ENCODE measurements around the gene ZNF438. TPM values are rescaled to one million over a fixed set of nuclear protein-coding genes. Genes with fewer than 3 reads are reported as not detected.

Gene ZNF438
- total and polyA plus RNA-seq, 2 of the 8 experiments (the other 6 are each of a cell fraction or from before 2014, with no cell fraction given), result 0.95 to 1.7 TPM

DNA sequence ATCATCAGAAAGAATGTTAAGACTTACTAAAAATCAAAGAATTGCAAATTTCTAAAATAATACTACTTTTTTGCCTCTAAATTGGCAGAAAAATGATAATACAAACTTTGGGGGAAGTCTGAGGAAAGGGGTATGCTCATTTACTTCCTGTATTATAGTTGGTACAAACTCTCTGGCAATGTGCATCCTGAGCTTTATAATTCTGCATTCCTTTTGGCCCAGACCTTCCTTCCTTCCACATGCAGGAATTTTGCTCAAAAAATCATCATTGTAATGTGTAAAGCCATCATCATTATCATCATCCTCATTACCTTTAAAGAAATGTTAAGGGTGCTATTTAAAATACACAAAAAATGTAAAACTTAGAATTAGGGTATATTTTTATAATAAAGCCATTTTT is 148.5 kb downstream of the ZNF438 start:
- no peaks in the 10 kb centered on the region for H3K9me3 ChIP-seq (ENCODE audit: insufficient read depth in 2 of 2, low read depth in 1 of 2, low read length in 1 of 2)
- H4K5ac ChIP-seq (ENCODE audit: insufficient read length, low read depth, low read length), result no peak overlapping the region
- no peak overlapping the region for H2BK20ac ChIP-seq (ENCODE audit: low read length)
- no peaks in the 10 kb centered on the region for H3K23me2 ChIP-seq (ENCODE audit: low read depth, low read length)
- no peak overlapping the region for H2AFZ ChIP-seq (ENCODE audit: low read length)
- no peak for DNase-seq (ENCODE audit: low read depth in 1 of 2, low spot score in 2 of 2)
- ChIA-PET CTCF (ENCODE audit: partially characterized antibody) (no interaction called here), POLR2A (ENCODE audit: partially characterized antibody) (no interaction called here)
- peaks cover 0 to 4% (median under 1%) of the 10 kb centered on the region in 4 experiments; a peak in 1 of 7 replicates for H3K4me1 ChIP-seq (replicated peaks in 1 of 4; ENCODE audit: control insufficient read depth in 3 of 4, insufficient read depth in 4 of 4, low read length in 3 of 4)
- H4K91ac ChIP-seq (replicated peaks; ENCODE audit: insufficient read length, low read length), result no peak overlapping the region
- H2BK120ac ChIP-seq (replicated peaks; ENCODE audit: low read depth, low read length), result no peak overlapping the region
- FAIRE-seq, result no peak
- no peaks in the 10 kb centered on the region for H3K27me3 ChIP-seq (replicated peaks in 1 of 4; ENCODE audit: control insufficient read depth in 3 of 4, extremely low read depth in 1 of 4, insufficient read depth in 3 of 4, low read length in 3 of 4)
- H2BK12ac ChIP-seq (ENCODE audit: low read depth, low read length), result no peak overlapping the region
- no peak overlapping the region for H3K14ac ChIP-seq (ENCODE audit: insufficient read length)
- H2AK5ac ChIP-seq (ENCODE audit: low read depth, low read length), result no peak overlapping the region
- no peaks in the 10 kb centered on the region for H4K20me1 ChIP-seq (replicated peaks in 1 of 2; ENCODE audit: control insufficient read depth in 1 of 2, insufficient read depth in 2 of 2, low read length in 2 of 2)
- no peak overlapping the region for H3K9ac ChIP-seq (replicated peaks in 1 of 4; ENCODE audit: extremely low read depth in 1 of 4, low read depth in 3 of 4, low read length in 3 of 4)
- no peak overlapping the region for H3K18ac ChIP-seq (ENCODE audit: extremely low read depth, low read length)
- no peak for TF ChIP-seq RFX5 (IDR thresholded peaks at IDR 0.05; ENCODE audit: borderline replicate concordance, low read depth, low read length)
- no peak for TF ChIP-seq NRF1 (IDR thresholded peaks at IDR 0.05; ENCODE audit: low read depth, low read length)
- no peak for TF ChIP-seq EGR1 (IDR thresholded peaks at IDR 0.05; ENCODE audit: borderline replicate concordance, low read depth, low read length)
- TF ChIP-seq TAF1 (IDR thresholded peaks at IDR 0.05; ENCODE audit: low read depth, low read length), result no peak
- TF ChIP-seq CBX5 (IDR thresholded peaks at IDR 0.05; ENCODE audit: low read depth, low read length), result no peak
- TF ChIP-seq, protein P1, sequence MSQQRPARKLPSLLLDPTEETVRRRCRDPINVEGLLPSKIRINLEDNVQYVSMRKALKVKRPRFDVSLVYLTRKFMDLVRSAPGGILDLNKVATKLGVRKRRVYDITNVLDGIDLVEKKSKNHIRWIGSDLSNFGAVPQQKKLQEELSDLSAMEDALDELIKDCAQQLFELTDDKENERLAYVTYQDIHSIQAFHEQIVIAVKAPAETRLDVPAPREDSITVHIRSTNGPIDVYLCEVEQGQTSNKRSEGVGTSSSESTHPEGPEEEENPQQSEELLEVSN (IDR thresholded peaks at IDR 0.05), result no peak
- no peaks in the 10 kb centered on the region for H3K79me2 ChIP-seq (ENCODE audit: control insufficient read depth in 1 of 2, insufficient read depth in 2 of 2, low read length in 2 of 2)
- H3K27ac ChIP-seq (ENCODE audit: low read depth, low read length), result no peak overlapping the region
- H4K8ac ChIP-seq (ENCODE audit: extremely low read depth, insufficient read depth, low read length), result no peak overlapping the region
- H3K36me3 ChIP-seq (ENCODE audit: control insufficient read depth in 2 of 4, insufficient read depth in 4 of 4, low read length in 3 of 4), result no peaks in the 10 kb centered on the region
- no peak overlapping the region for H3K56ac ChIP-seq (replicated peaks; ENCODE audit: insufficient read length, low read depth, low read length)
- no peak overlapping the region for H3K4me3 ChIP-seq (ENCODE audit: extremely low read depth in 1 of 4, insufficient read depth in 2 of 4, low read depth in 3 of 4, low read length in 4 of 4)
- H3K4me2 ChIP-seq (ENCODE audit: insufficient read depth in 1 of 2, low read depth in 2 of 2, low read length in 2 of 2), result no peak overlapping the region
- H2BK5ac ChIP-seq (ENCODE audit: low read depth, low read length), result no peak overlapping the region
- no peak overlapping the region for H2BK15ac ChIP-seq (ENCODE audit: low read length)
- H3K79me1 ChIP-seq (ENCODE audit: low read depth, low read length), result no peaks in the 10 kb centered on the region
- no peak overlapping the region for H3K4ac ChIP-seq (replicated peaks; ENCODE audit: insufficient read length, low read depth, low read length)
- H3K23ac ChIP-seq (ENCODE audit: insufficient read length), result no peak overlapping the region
